ENCODE measurements around the gene ORMDL3. TPM values are rescaled to one million over a fixed set of nuclear protein-coding genes. Genes with fewer than 3 reads are reported as not detected.
"Not testable (repeated sequence)": the region's sequence is repeated elsewhere in the genome, so short reads cannot be mapped to it uniquely, and the experiment has no call there.

ORMDL3 gene
- polyA plus RNA-seq, 4 donors: 92.5 to 110 (median 98.6) TPM

- DNase-seq (ENCODE audit: low read depth in 4 of 4, low spot score in 3 of 4): no peak
Measured at GRCh38 chr17:39925282-39926134, 1.9 kb downstream of the ORMDL3 start.

- DNase-seq (ENCODE audit: low read depth in 4 of 4, low spot score in 3 of 4): no peak
Measured at GRCh38 chr17:39924691-39925055, 2.7 kb downstream of the ORMDL3 start.

- DNase-seq (ENCODE audit: low read depth in 4 of 4, low spot score in 3 of 4): no peak
Measured at GRCh38 chr17:39923836-39924690, 3.3 kb downstream of the ORMDL3 start.

GRCh38 chr17:39923230-39923629 lies 4.2 kb downstream of the ORMDL3 start:
- DNase-seq (ENCODE audit: low read depth in 4 of 4, low spot score in 3 of 4): no peak

- no peak for DNase-seq (ENCODE audit: low read depth in 4 of 4, low spot score in 3 of 4)
Measured at GRCh38 chr17:39922006-39922405, 5.4 kb downstream of the ORMDL3 start.

- no peak for DNase-seq (ENCODE audit: low read depth in 4 of 4, low spot score in 3 of 4)
Measured at GRCh38 chr17:39921323-39921722, 6.1 kb downstream of the ORMDL3 start.

GRCh38 chr17:39920218-39921210 lies 6.9 kb downstream of the ORMDL3 start:
- DNase-seq (ENCODE audit: low read depth in 4 of 4, low spot score in 3 of 4): no peak

- DNase-seq (ENCODE audit: low read depth in 4 of 4, low spot score in 3 of 4): no peak
Measured at GRCh38 chr17:39919087-39919683, 8.2 kb downstream of the ORMDL3 start.

GRCh38 chr17:39916918-39917317 lies 10.5 kb downstream of the ORMDL3 start:
- no peak for DNase-seq (ENCODE audit: low read depth in 4 of 4, low spot score in 3 of 4)

GRCh38 chr17:39915559-39915958 lies 11.8 kb downstream of the ORMDL3 start:
- no peak for DNase-seq (ENCODE audit: low read depth in 4 of 4, low spot score in 3 of 4)

GRCh38 chr17:39913989-39914388 lies 13.4 kb downstream of the ORMDL3 start:
- no peak for DNase-seq (ENCODE audit: low read depth in 4 of 4, low spot score in 3 of 4)

- DNase-seq (ENCODE audit: low read depth in 4 of 4, low spot score in 3 of 4): no peak
Measured at GRCh38 chr17:39908789-39909352, 18.5 kb downstream of the ORMDL3 start.

GRCh38 chr17:39904990-39905288 lies 22.5 kb downstream of the ORMDL3 start:
- DNase-seq (ENCODE audit: low read depth in 4 of 4, low spot score in 3 of 4): no peak

GRCh38 chr17:39903158-39903884 lies 24.1 kb downstream of the ORMDL3 start:
- DNase-seq (ENCODE audit: low read depth in 4 of 4, low spot score in 3 of 4): no peak

GRCh38 chr17:39902027-39902426 lies 25.4 kb downstream of the ORMDL3 start:
- DNase-seq (ENCODE audit: low read depth in 4 of 4, low spot score in 3 of 4): not testable (repeated sequence)

- DNase-seq (ENCODE audit: low read depth in 4 of 4, low spot score in 3 of 4): no peak
Measured at GRCh38 chr17:39899215-39899614, 28.2 kb downstream of the ORMDL3 start.

GRCh38 chr17:39898088-39898487 lies 29.3 kb downstream of the ORMDL3 start:
- no peak for DNase-seq (ENCODE audit: low read depth in 4 of 4, low spot score in 3 of 4)

- DNase-seq (ENCODE audit: low read depth in 4 of 4, low spot score in 3 of 4): no peak
Measured at GRCh38 chr17:39894681-39895376, 32.6 kb downstream of the ORMDL3 start.

GRCh38 chr17:39889200-39889599 lies 38.2 kb downstream of the ORMDL3 start:
- no peak for DNase-seq (ENCODE audit: low read depth in 4 of 4, low spot score in 3 of 4)

Measured in right renal pelvis (tissue), 4 donors.